ENCODE results near the gene RETREG3. TPM values are rescaled to one million over a fixed set of nuclear protein-coding genes. Genes with fewer than 3 reads are reported as not detected.
A peak's percentile ranks its signal among the peaks of the same experiment; 100 is the strongest.

The RETREG3 gene
- total and polyA plus RNA-seq, 2 of the 13 experiments (the other 11 are each of a cell fraction or from before 2014, with no cell fraction given) = 47.0 to 55.8 TPM

GRCh38 chr17:42536372-42537155, 72.6 kb downstream of the RETREG3 start (continued):
- 0 out of 2 replicates have a peak, but pooled peaks have one; percentile 35 for TF ChIP-seq TRAFD1 (CRISPR knock-in tag; IDR thresholded peaks at IDR 0.05; ENCODE audit: borderline replicate concordance)
- 0 out of 2 replicates have a peak, but pooled peaks have one; percentile 18 for TF ChIP-seq SOX13 (IDR thresholded peaks at IDR 0.05)
- TF ChIP-seq SOX13 (CRISPR knock-in tag; conservative IDR thresholded peaks at IDR 0.05 in 1 of 2, IDR thresholded peaks at IDR 0.05 in 1 of 2) = peak in 1 of 2 experiments; percentile 70; a peak in 1 of 4 replicates
- 0 out of 2 replicates have a peak, but pooled peaks have one; percentile 33 for TF ChIP-seq ZNF644 (CRISPR knock-in tag; IDR thresholded peaks at IDR 0.05; ENCODE audit: low read depth)
- TF ChIP-seq ZNF274 (CRISPR knock-in tag; IDR thresholded peaks at IDR 0.05) = 0 out of 2 replicates have a peak, but pooled peaks have one; percentile 67
- peak; percentile 88 for TF ChIP-seq SP5 (CRISPR knock-in tag; IDR thresholded peaks at IDR 0.05; ENCODE audit: borderline replicate concordance, low read depth)
- peak; percentile 73 for TF ChIP-seq U2AF1 (optimal IDR thresholded peaks at IDR 0.05; ENCODE audit: low read depth, low read length)
- no peak for TF ChIP-seq ZNF451 (CRISPR knock-in tag; IDR thresholded peaks at IDR 0.05)
- peak; percentile 71 for TF ChIP-seq FOXA3 (CRISPR knock-in tag; IDR thresholded peaks at IDR 0.05)
- peak; percentile 85 for TF ChIP-seq IKZF5 (CRISPR knock-in tag; IDR thresholded peaks at IDR 0.05)
- TF ChIP-seq, protein P1, sequence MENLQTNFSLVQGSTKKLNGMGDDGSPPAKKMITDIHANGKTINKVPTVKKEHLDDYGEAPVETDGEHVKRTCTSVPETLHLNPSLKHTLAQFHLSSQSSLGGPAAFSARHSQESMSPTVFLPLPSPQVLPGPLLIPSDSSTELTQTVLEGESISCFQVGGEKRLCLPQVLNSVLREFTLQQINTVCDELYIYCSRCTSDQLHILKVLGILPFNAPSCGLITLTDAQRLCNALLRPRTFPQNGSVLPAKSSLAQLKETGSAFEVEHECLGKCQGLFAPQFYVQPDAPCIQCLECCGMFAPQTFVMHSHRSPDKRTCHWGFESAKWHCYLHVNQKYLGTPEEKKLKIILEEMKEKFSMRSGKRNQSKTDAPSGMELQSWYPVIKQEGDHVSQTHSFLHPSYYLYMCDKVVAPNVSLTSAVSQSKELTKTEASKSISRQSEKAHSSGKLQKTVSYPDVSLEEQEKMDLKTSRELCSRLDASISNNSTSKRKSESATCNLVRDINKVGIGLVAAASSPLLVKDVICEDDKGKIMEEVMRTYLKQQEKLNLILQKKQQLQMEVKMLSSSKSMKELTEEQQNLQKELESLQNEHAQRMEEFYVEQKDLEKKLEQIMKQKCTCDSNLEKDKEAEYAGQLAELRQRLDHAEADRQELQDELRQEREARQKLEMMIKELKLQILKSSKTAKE (CRISPR knock-in tag; IDR thresholded peaks at IDR 0.05; ENCODE audit: borderline replicate concordance) = peak; percentile 54; the same call in 1 of the 2 replicates
- TF ChIP-seq IRX3 (CRISPR knock-in tag; IDR thresholded peaks at IDR 0.05; ENCODE audit: borderline replicate concordance, low read depth) = peak; percentile 88
- no peak for TF ChIP-seq SRSF4 (IDR thresholded peaks at IDR 0.05; ENCODE audit: low read depth, low read length, poor library complexity, severe bottlenecking)
- peak; percentile 69; the same call in 1 of the 2 replicates for TF ChIP-seq ZSCAN9 (CRISPR knock-in tag; IDR thresholded peaks at IDR 0.05; ENCODE audit: borderline replicate concordance)
- TF ChIP-seq, protein P2, sequence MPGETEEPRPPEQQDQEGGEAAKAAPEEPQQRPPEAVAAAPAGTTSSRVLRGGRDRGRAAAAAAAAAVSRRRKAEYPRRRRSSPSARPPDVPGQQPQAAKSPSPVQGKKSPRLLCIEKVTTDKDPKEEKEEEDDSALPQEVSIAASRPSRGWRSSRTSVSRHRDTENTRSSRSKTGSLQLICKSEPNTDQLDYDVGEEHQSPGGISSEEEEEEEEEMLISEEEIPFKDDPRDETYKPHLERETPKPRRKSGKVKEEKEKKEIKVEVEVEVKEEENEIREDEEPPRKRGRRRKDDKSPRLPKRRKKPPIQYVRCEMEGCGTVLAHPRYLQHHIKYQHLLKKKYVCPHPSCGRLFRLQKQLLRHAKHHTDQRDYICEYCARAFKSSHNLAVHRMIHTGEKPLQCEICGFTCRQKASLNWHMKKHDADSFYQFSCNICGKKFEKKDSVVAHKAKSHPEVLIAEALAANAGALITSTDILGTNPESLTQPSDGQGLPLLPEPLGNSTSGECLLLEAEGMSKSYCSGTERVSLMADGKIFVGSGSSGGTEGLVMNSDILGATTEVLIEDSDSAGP (CRISPR knock-in tag; IDR thresholded peaks at IDR 0.05; ENCODE audit: borderline replicate concordance) = peak; percentile 93; the same call in 1 of the 2 replicates
- TF ChIP-seq CAMTA2 (CRISPR knock-in tag; IDR thresholded peaks at IDR 0.05; ENCODE audit: borderline replicate concordance) = no peak
- TF ChIP-seq HOMEZ (CRISPR knock-in tag; IDR thresholded peaks at IDR 0.05; ENCODE audit: low read depth) = peak; percentile 44; the same call in 1 of the 2 replicates
- TF ChIP-seq ARHGAP35 (CRISPR knock-in tag; IDR thresholded peaks at IDR 0.05; ENCODE audit: borderline replicate concordance) = peak; percentile 70; the same call in 1 of the 2 replicates
- TF ChIP-seq ZNF558 (CRISPR knock-in tag; IDR thresholded peaks at IDR 0.05; ENCODE audit: borderline replicate concordance) = peak; percentile 31; the same call in 1 of the 2 replicates

Data from HepG2 (cell line).